Activated T-cell treated with anti-CD3 and anti-CD28 coated beads, Interleukin-2, amount 50 U/mL, for 24 hours (primary cell): ENCODE measurements around the gene EIF2S2.

ENCODE experiments used
- DNase-seq: peaks from one replicate; pipeline ENCODE4 v3.0.0-alpha.2; 2020
- H3K27ac Mint-ChIP-seq: 2 replicates; pipeline ENCODE4 v1.8.0; 2020; ENCODE audit warnings: mild to moderate bottlenecking, mixed read lengths
- H3K27me3 Mint-ChIP-seq: 2 replicates; pipeline ENCODE4 v1.8.0; 2020; ENCODE audit warnings: mixed read lengths
- H3K36me3 Mint-ChIP-seq: 2 replicates; pipeline ENCODE4 v1.8.0; 2020; ENCODE audit warnings: low read depth, mixed read lengths
- H3K4me1 Mint-ChIP-seq: 2 replicates; pipeline ENCODE4 v1.8.0; 2020; ENCODE audit warnings: low read depth, mixed read lengths
- H3K4me3 Mint-ChIP-seq: 2 replicates; pipeline ENCODE4 v1.8.0; 2020; ENCODE audit warnings: mild to moderate bottlenecking, moderate library complexity, mixed read lengths
- H3K9me3 Mint-ChIP-seq: 2 replicates; pipeline ENCODE4 v1.8.0; 2020; ENCODE audit warnings: mixed read lengths

The EIF2S2 gene

GRCh38 chr20:34070079-34070439 lies 42.0 kb downstream of the EIF2S2 start:
- Mint-ChIP-seq H3K27me3 (no peaks in the 10 kb centered on the region), H3K4me3 (no peak overlapping the region), H3K4me1 (peaks cover 58% of the 10 kb centered on the region), H3K9me3 (no peaks in the 10 kb centered on the region), H3K36me3 (peaks cover 44% of the 10 kb centered on the region), H3K27ac (peak overlapping the region; percentile 55)
- DNase-seq: no peak

DNA sequence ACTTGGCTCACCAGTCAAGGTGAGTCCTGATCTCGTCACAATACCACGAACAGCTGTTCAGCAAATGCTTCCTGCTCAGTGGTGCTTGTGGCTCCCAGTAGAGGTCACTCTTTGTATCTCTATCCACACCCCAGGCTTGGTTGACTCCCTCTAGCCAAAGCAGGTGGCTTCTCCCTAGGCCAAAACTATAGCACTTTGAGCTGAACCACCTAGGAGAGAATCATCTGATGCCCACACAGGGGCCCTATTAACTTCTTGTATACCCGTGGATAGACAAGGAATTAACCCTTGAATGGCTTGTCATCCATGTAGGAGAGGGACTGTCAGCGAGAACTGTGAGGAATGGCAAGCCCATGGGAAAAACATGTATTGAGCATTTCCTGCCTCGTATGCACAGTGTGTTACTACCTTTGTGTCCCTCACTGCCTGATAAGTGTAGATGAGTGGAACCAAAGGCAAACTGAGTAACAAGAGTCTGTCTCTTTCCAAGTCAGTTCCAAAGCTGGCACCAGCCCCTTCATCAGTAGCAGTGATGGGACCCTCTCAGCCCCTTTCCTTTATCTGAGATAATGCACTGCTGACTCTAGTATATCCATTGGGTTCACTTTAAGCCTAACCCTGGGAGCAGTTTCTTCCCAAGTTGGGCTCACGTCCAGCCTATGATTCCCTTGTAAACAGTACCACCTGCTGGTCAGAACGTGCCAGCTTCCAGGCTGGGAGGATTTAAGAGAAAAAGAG lies 42.5 kb downstream of the EIF2S2 start:
- H3K4me1 Mint-ChIP-seq: peaks cover 60% of the 10 kb centered on the region

DNA sequence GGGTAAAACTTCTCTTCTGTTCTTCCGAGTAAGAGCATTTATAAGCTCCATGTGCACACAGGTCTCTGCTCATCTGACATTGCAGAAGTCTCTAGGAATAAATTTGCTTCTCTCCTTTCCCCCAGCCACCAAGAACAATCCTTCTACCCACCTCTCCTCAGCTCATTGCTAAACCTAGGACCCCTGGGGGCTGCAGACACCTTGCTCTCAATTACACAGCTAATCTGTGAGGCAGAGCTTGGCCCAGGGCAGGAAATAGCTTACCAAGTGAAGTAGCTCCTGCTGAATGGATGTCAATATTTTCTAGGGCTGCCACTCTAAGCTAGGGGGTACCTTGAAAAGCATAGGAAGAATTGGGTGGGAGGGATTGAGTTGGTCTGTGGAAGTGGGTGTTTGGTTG lies 44.0 kb downstream of the EIF2S2 start:
- H3K27ac Mint-ChIP-seq: peak overlapping the region; percentile 10
- no peak overlapping the region for H3K4me3 Mint-ChIP-seq
- H3K36me3 Mint-ChIP-seq: peaks cover 46% of the 10 kb centered on the region
- peaks cover 61% of the 10 kb centered on the region for H3K4me1 Mint-ChIP-seq
- H3K9me3 Mint-ChIP-seq: no peaks in the 10 kb centered on the region
- DNase-seq: no peak
- no peaks in the 10 kb centered on the region for H3K27me3 Mint-ChIP-seq

More for the DNA sequence above, 42.5 kb downstream of the EIF2S2 start:
- peak; percentile 62 for DNase-seq
- no peak overlapping the region for H3K4me3 Mint-ChIP-seq
- peak overlapping the region; percentile 10 for H3K27ac Mint-ChIP-seq
- no peaks in the 10 kb centered on the region for H3K9me3 Mint-ChIP-seq
- no peaks in the 10 kb centered on the region for H3K27me3 Mint-ChIP-seq
- H3K36me3 Mint-ChIP-seq: peaks cover 45% of the 10 kb centered on the region

- no peak overlapping the region for H3K4me3 Mint-ChIP-seq
- no peaks in the 10 kb centered on the region for H3K27me3 Mint-ChIP-seq
- H3K4me1 Mint-ChIP-seq: peaks cover 73% of the 10 kb centered on the region
- no peak for DNase-seq
- peak overlapping the region; percentile 53 for H3K27ac Mint-ChIP-seq
- H3K9me3 Mint-ChIP-seq: no peaks in the 10 kb centered on the region
- peaks cover 39% of the 10 kb centered on the region for H3K36me3 Mint-ChIP-seq
Measured at GRCh38 chr20:34066476-34067090, 45.5 kb downstream of the EIF2S2 start.

DNA sequence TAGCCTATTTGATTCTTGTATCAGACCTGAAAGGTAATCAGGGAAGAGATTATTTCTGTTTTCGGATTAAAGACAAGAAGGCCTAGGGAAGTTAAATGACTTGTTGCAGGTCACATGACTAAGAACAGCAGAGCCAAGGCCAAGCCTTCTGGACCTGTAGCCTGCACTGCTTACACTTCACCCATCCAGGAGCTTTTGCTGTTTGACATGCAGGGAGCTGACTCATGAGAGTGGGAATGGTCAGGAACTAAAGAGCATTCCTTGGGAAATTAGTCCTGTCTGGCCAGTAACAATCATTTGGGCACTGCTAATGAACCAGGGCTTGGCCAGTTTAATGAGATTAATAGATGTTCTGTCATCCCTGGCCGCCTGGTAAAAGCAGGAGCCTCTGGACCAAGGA lies 46.8 kb downstream of the EIF2S2 start:
- Mint-ChIP-seq H3K4me1 (peaks cover 77% of the 10 kb centered on the region), H3K4me3 (no peak overlapping the region), H3K27me3 (no peaks in the 10 kb centered on the region), H3K36me3 (peaks cover 42% of the 10 kb centered on the region), H3K27ac (peak overlapping the region; percentile 84), H3K9me3 (no peaks in the 10 kb centered on the region)
- DNase-seq: no peak

GRCh38 chr20:34064286-34064685 lies 47.8 kb downstream of the EIF2S2 start:
- Mint-ChIP-seq H3K36me3 (peaks cover 51% of the 10 kb centered on the region), H3K9me3 (no peaks in the 10 kb centered on the region), H3K27ac (peak overlapping the region; percentile 84), H3K4me3 (no peak overlapping the region), H3K27me3 (no peaks in the 10 kb centered on the region), H3K4me1 (peaks cover 75% of the 10 kb centered on the region)
- no peak for DNase-seq

DNA sequence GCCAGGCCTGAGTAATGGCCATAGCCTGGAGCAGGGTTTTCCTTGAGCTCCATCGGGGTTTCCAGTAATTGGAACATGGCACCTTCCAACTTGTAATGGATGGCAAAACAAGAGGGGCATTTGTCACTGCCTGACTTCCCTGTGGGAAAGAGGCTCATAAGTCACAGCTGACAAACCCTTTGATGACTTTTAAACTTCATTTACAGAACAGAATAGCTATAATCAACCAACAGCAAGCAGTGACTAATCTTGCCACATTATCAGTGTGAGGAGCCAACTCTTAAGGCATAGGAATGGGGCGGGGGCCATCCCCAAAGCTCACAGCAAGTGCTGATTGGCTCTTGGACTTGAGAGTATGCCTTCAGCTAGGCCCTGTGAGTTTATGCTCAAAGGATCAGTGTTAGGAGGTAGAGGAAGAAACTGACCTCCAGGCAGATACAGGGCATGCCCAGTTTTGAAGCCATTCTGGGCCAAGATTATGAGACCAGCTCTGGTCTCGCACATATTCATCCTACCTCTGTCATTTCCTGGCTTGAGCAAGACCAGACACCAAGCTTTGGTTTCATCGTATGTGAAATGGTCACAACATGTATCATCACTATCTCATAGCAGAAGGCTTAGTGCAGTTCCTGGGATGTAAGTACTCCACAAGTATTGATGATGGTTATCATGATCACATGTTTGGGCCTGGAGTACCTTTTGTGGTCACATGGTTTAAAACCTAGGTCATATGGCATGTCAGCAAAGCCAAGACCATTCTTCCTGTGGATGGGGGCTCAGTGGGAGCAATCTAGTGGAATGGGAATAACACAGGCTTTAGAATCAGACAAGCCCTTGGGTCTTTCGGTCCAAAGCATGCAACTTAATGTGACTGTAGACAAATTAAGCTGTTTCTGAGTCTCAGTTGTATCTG lies 49.2 kb downstream of the EIF2S2 start:
- Mint-ChIP-seq H3K36me3 (peaks cover 57% of the 10 kb centered on the region), H3K4me3 (no peak overlapping the region), H3K27ac (peak overlapping the region; percentile 84), H3K4me1 (peaks cover 75% of the 10 kb centered on the region), H3K27me3 (no peaks in the 10 kb centered on the region), H3K9me3 (no peaks in the 10 kb centered on the region)
- DNase-seq: no peak

DNA sequence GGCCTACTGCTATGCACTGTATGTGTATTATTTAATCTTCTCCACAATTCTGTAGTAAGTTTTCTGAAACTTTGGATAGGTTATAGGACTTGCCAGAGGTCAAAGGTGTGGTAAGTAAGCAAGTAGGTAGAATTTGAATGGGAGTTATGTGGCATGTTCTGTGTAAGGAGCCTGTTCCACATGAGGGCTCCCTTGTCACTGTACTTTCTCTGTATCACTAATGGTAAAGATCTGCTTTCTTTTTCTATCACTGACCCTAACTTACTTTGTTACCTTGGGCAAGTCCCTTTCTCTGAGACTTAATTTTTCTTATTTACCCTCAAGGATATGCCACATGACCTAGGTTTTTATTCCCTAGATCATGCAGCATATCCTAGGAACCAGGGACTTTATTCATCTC lies 50.3 kb downstream of the EIF2S2 start:
- DNase-seq: no peak
- Mint-ChIP-seq H3K4me1 (peaks cover 79% of the 10 kb centered on the region), H3K36me3 (peaks cover 61% of the 10 kb centered on the region), H3K9me3 (no peaks in the 10 kb centered on the region), H3K4me3 (no peak overlapping the region), H3K27me3 (no peaks in the 10 kb centered on the region), H3K27ac (peak overlapping the region; percentile 84)

DNA sequence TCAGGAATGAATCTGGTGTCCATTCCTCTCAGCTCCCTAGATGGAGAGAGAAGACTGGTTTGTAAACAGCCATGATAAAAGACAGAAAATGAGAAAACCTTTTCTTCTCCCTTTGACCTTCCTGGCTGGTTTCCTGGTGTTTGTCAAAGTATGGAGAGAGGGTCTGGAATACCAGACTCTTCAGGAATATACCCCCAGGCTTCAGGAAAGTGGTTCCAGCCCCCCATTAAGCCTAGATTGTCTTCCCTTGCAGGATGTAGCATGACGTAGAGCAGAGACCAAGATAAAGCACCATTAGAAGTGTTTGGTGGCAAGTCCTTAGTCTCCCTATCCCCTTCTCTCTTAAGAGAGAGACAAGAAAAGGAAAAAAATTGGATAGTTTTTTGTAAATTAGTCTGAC lies 51.1 kb downstream of the EIF2S2 start:
- Mint-ChIP-seq H3K4me3 (no peak overlapping the region), H3K36me3 (peaks cover 63% of the 10 kb centered on the region), H3K9me3 (no peaks in the 10 kb centered on the region), H3K27ac (peak overlapping the region; percentile 81), H3K4me1 (peaks cover 86% of the 10 kb centered on the region), H3K27me3 (no peaks in the 10 kb centered on the region)
- DNase-seq: no peak

- H3K9me3 Mint-ChIP-seq: no peaks in the 10 kb centered on the region
- no peak overlapping the region for H3K4me3 Mint-ChIP-seq
- peaks cover 46% of the 10 kb centered on the region for H3K36me3 Mint-ChIP-seq
- DNase-seq: no peak
- H3K4me1 Mint-ChIP-seq: peaks cover 90% of the 10 kb centered on the region
- H3K27me3 Mint-ChIP-seq: no peaks in the 10 kb centered on the region
- peak overlapping the region; percentile 31 for H3K27ac Mint-ChIP-seq
Measured at GRCh38 chr20:34058831-34059230, 53.2 kb downstream of the EIF2S2 start.

GRCh38 chr20:34055290-34055689 lies 56.8 kb downstream of the EIF2S2 start:
- no peak for DNase-seq
- peaks cover 86% of the 10 kb centered on the region for H3K4me1 Mint-ChIP-seq
- peaks cover 34% of the 10 kb centered on the region for H3K36me3 Mint-ChIP-seq
- no peak overlapping the region for H3K4me3 Mint-ChIP-seq
- peak overlapping the region; percentile 39 for H3K27ac Mint-ChIP-seq
- H3K27me3 Mint-ChIP-seq: no peaks in the 10 kb centered on the region
- H3K9me3 Mint-ChIP-seq: no peaks in the 10 kb centered on the region

- peaks cover 18% of the 10 kb centered on the region for H3K36me3 Mint-ChIP-seq
- H3K9me3 Mint-ChIP-seq: no peaks in the 10 kb centered on the region
- H3K27ac Mint-ChIP-seq: peak overlapping the region; percentile 3
- H3K27me3 Mint-ChIP-seq: no peaks in the 10 kb centered on the region
- peaks cover 85% of the 10 kb centered on the region for H3K4me1 Mint-ChIP-seq
- H3K4me3 Mint-ChIP-seq: no peak overlapping the region
- no peak for DNase-seq
Measured at GRCh38 chr20:34052414-34052813, 59.6 kb downstream of the EIF2S2 start.

GRCh38 chr20:34049897-34050695 lies 61.9 kb downstream of the EIF2S2 start:
- Mint-ChIP-seq H3K36me3 (peaks cover 31% of the 10 kb centered on the region), H3K9me3 (no peaks in the 10 kb centered on the region), H3K27ac (peak overlapping the region; percentile 57), H3K27me3 (no peaks in the 10 kb centered on the region), H3K4me1 (peaks cover 85% of the 10 kb centered on the region), H3K4me3 (no peak overlapping the region)
- no peak for DNase-seq

DNA sequence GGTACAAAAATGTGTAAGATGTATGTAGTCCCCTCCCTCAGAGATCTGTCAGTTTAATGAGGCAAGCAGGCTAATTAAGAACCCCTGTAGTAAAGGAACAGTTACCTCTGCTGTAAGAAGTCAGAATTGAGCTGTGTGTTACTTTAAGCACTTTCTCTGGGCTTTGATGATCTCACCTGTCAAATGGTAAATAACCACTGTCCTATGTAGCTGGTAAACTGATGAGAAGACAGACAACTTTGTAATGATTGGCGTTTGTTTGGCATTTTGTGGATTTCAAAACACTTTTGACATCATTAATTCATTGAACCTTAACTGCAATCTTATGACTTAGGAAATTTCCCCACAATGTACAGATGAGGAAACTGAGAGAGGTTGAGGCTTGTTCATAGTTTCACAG lies 62.7 kb downstream of the EIF2S2 start:
- H3K36me3 Mint-ChIP-seq: peaks cover 31% of the 10 kb centered on the region
- H3K4me1 Mint-ChIP-seq: peaks cover 81% of the 10 kb centered on the region
- no peak for DNase-seq
- no peaks in the 10 kb centered on the region for H3K27me3 Mint-ChIP-seq
- H3K27ac Mint-ChIP-seq: peak overlapping the region; percentile 57
- H3K4me3 Mint-ChIP-seq: no peak overlapping the region
- H3K9me3 Mint-ChIP-seq: no peaks in the 10 kb centered on the region
